WTC11 (cell line): Measurements from ENCODE around the gene SERP2.
A peak's percentile ranks its signal among the peaks of the same experiment; 100 is the strongest.

ENCODE experiments used
- CBFB ChIP-seq: sonication (generic); formaldehyde crosslinking; IDR thresholded peaks from 2 replicates; pipeline ENCODE4 v1.8.1; 2022; ENCODE audit warnings: mild to moderate bottlenecking, low read depth, missing genetic modification reagents
- ELF4 ChIP-seq: sonication (generic); formaldehyde crosslinking; IDR thresholded peaks from 2 replicates; pipeline ENCODE4 v1.8.1; 2022; ENCODE audit warnings: low read depth, mild to moderate bottlenecking, moderate library complexity, missing genetic modification reagents
- EMX1 ChIP-seq: fragments of 250-450 bp; sonication (Bioruptor Pico); IDR thresholded peaks from 2 replicates; pipeline ENCODE4 v1.8.0; 2021; ENCODE audit warnings: mild to moderate bottlenecking
- ESRRA ChIP-seq: sonication (generic); formaldehyde crosslinking; IDR thresholded peaks from 2 replicates; pipeline ENCODE4 v1.8.1; 2022; ENCODE audit warnings: mild to moderate bottlenecking, missing genetic modification reagents, borderline replicate concordance
- TEAD4 ChIP-seq: sonication (generic); formaldehyde crosslinking; IDR thresholded peaks from 2 replicates; pipeline ENCODE4 v1.8.0; 2022; ENCODE audit warnings: mild to moderate bottlenecking, missing genetic modification reagents
- ZNF121 ChIP-seq: sonication (generic); formaldehyde crosslinking; IDR thresholded peaks from 2 replicates; pipeline ENCODE4 v1.8.0; 2023; ENCODE audit warnings: missing genetic modification reagents
- TF ChIP-seq, protein P1 (sequence below): fragments of 200-600 bp; IDR thresholded peaks from 2 replicates; pipeline ENCODE4 v1.8.0; 2022; ENCODE audit warnings: antibody characterized with exemption
- TF ChIP-seq, protein P2 (sequence below): sonication (generic); formaldehyde crosslinking; IDR thresholded peaks from 2 replicates; pipeline ENCODE4 v1.8.1; 2023; ENCODE audit warnings: mild to moderate bottlenecking, moderate library complexity, missing genetic modification reagents

DNA sequence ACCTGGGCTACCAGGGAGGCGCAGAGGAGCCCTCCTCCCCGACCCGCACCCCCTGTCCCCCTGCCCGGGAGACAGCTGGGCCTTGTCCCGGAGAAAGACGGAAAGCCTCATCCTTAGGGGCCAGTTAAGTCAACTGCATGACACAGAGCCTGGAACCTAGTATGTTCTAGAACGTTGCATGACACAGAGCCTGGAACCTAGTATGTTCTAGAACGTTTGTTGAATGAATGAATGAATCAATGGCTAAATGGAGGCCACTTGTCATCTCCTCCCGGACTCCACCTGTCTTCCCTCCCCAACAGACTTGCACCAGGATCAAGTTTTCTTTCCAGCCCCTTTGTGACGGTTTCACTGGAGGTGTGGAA is 706 bp downstream of the SERP2 start:
- TF ChIP-seq, protein P1, sequence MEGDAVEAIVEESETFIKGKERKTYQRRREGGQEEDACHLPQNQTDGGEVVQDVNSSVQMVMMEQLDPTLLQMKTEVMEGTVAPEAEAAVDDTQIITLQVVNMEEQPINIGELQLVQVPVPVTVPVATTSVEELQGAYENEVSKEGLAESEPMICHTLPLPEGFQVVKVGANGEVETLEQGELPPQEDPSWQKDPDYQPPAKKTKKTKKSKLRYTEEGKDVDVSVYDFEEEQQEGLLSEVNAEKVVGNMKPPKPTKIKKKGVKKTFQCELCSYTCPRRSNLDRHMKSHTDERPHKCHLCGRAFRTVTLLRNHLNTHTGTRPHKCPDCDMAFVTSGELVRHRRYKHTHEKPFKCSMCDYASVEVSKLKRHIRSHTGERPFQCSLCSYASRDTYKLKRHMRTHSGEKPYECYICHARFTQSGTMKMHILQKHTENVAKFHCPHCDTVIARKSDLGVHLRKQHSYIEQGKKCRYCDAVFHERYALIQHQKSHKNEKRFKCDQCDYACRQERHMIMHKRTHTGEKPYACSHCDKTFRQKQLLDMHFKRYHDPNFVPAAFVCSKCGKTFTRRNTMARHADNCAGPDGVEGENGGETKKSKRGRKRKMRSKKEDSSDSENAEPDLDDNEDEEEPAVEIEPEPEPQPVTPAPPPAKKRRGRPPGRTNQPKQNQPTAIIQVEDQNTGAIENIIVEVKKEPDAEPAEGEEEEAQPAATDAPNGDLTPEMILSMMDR, result no peak
- TF ChIP-seq EMX1, result no peak
- TF ChIP-seq TEAD4 (CRISPR knock-in tag), result no peak
- TF ChIP-seq ESRRA (CRISPR knock-in tag), result no peak
- TF ChIP-seq, protein P2, sequence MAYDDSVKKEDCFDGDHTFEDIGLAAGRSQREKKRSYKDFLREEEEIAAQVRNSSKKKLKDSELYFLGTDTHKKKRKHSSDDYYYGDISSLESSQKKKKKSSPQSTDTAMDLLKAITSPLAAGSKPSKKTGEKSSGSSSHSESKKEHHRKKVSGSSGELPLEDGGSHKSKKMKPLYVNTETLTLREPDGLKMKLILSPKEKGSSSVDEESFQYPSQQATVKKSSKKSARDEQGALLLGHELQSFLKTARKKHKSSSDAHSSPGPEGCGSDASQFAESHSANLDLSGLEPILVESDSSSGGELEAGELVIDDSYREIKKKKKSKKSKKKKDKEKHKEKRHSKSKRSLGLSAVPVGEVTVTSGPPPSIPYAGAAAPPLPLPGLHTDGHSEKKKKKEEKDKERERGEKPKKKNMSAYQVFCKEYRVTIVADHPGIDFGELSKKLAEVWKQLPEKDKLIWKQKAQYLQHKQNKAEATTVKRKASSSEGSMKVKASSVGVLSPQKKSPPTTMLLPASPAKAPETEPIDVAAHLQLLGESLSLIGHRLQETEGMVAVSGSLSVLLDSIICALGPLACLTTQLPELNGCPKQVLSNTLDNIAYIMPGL (CRISPR knock-in tag), result no peak
- TF ChIP-seq ELF4 (CRISPR knock-in tag), result no peak
- TF ChIP-seq ZNF121 (CRISPR knock-in tag), result no peak
- TF ChIP-seq CBFB (CRISPR knock-in tag), result 0 out of 2 replicates have a peak, but pooled peaks have one; percentile 1
